Measurements from ENCODE around the gene GRB14. TPM values are rescaled to one million over a fixed set of nuclear protein-coding genes. Genes with fewer than 3 reads are reported as not detected.

The GRB14 gene
- total and polyA plus RNA-seq, 10 of the 15 experiments (the other 5 are each of a cell fraction or from before 2014, with no cell fraction given), result not detected

DNA sequence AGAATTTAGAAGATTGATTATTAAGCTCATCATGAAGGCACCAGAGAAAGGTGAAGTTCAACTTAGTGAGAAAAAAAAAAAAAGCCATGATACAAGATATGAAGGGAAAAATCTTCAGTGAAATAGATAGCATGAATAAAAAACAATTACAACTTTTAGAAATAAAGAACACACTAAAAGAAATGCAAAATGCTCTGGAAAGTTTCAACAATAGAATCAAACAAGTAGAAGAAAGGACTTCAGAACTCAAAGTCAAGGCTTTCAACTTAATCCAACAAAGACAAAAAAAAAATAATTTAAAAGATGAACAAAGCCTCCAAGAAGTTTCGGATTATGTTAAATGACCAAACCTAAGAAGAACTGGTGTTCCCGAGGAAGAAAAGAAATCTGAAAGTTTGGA is 105.5 kb downstream of the GRB14 start:
- H2AFZ ChIP-seq (ENCODE audit: control insufficient read depth, low read depth, low read length), result no peak overlapping the region
- in situ Hi-C loops (cut with MboI) (no loop called here), intact Hi-C loops (cut with micrococcal nuclease; ENCODE audit: unreplicated experiment) (no loop called here)
- no peaks in the 10 kb centered on the region for H3K4me1 ChIP-seq (ENCODE audit: control insufficient read depth, insufficient read depth, low read length)
- ATAC-seq (no peak), DNase-seq (ENCODE audit: low read depth, low spot score) (no peak), FAIRE-seq (no peak)
- no peaks in the 10 kb centered on the region for H3K79me2 ChIP-seq (ENCODE audit: control insufficient read depth, insufficient read depth, low read length)
- H4K20me1 ChIP-seq (ENCODE audit: control insufficient read depth, insufficient read depth), result no peaks in the 10 kb centered on the region
- ChIA-PET POLR2A (no interaction called here), RAD21 (ENCODE audit: unreplicated experiment) (no interaction called here), SMC1A (ENCODE audit: uncharacterized antibody, unreplicated experiment) (no interaction called here), CTCF (no interaction called here)
- H3K27me3 ChIP-seq (replicated peaks in 1 of 2; ENCODE audit: control insufficient read depth in 2 of 2, insufficient read depth in 2 of 2, low read length in 1 of 2), result no peaks in the 10 kb centered on the region
- no peak overlapping the region for H3K4me3 ChIP-seq
- whole genome bisulfite sequencing (ENCODE audit: insufficient coverage, insufficient replicate concordance, low lambda C conversion rate, missing lambda C conversion rate), result 41% methylated on average over 2 of the region's 2 CpGs
- H3K4me2 ChIP-seq (ENCODE audit: control insufficient read depth, insufficient read depth), result no peak overlapping the region
- no peaks in the 10 kb centered on the region for H3K9me3 ChIP-seq (replicated peaks; ENCODE audit: control insufficient read depth, insufficient read depth, low read length)
- no peaks in the 10 kb centered on the region for H3K36me3 ChIP-seq (ENCODE audit: control insufficient read depth in 2 of 2, insufficient read depth in 2 of 2, low read length in 1 of 2)
- no peak overlapping the region for H3K27ac ChIP-seq (ENCODE audit: control insufficient read depth, insufficient read depth)
- BruUV-seq (replicated peaks), result no TSS peak
- TF ChIP-seq NBN (IDR thresholded peaks at IDR 0.05) (no peak), POLR2AphosphoS2 (IDR thresholded peaks at IDR 0.05; ENCODE audit: low read depth, low read length) (no peak), BRCA1 (IDR thresholded peaks at IDR 0.05; ENCODE audit: low read depth, low read length) (no peak), ZNF622 (IDR thresholded peaks at IDR 0.05) (no peak), ZNF384 (IDR thresholded peaks at IDR 0.05; ENCODE audit: borderline replicate concordance, low read depth, low read length) (no peak), CEBPB (IDR thresholded peaks at IDR 0.05; ENCODE audit: borderline replicate concordance in 1 of 2, low read depth in 2 of 2, low read length in 2 of 2) (no peak), MXI1 (IDR thresholded peaks at IDR 0.05; ENCODE audit: low read depth, low read length) (no peak), FOXK2 (IDR thresholded peaks at IDR 0.05) (no peak), MYB (IDR thresholded peaks at IDR 0.05; ENCODE audit: borderline replicate concordance, low read depth, low read length) (no peak), RCOR1 (conservative IDR thresholded peaks at IDR 0.05; ENCODE audit: low read depth, low read length) (no peak), ZBED1 (IDR thresholded peaks at IDR 0.05; ENCODE audit: borderline replicate concordance) (no peak), RFX5 (IDR thresholded peaks at IDR 0.05; ENCODE audit: low read depth, low read length) (no peak)
- TF ChIP-seq, protein P1, sequence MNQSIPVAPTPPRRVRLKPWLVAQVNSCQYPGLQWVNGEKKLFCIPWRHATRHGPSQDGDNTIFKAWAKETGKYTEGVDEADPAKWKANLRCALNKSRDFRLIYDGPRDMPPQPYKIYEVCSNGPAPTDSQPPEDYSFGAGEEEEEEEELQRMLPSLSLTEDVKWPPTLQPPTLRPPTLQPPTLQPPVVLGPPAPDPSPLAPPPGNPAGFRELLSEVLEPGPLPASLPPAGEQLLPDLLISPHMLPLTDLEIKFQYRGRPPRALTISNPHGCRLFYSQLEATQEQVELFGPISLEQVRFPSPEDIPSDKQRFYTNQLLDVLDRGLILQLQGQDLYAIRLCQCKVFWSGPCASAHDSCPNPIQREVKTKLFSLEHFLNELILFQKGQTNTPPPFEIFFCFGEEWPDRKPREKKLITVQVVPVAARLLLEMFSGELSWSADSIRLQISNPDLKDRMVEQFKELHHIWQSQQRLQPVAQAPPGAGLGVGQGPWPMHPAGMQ (IDR thresholded peaks at IDR 0.05; ENCODE audit: borderline replicate concordance), result no peak
- TF ChIP-seq, protein P2, sequence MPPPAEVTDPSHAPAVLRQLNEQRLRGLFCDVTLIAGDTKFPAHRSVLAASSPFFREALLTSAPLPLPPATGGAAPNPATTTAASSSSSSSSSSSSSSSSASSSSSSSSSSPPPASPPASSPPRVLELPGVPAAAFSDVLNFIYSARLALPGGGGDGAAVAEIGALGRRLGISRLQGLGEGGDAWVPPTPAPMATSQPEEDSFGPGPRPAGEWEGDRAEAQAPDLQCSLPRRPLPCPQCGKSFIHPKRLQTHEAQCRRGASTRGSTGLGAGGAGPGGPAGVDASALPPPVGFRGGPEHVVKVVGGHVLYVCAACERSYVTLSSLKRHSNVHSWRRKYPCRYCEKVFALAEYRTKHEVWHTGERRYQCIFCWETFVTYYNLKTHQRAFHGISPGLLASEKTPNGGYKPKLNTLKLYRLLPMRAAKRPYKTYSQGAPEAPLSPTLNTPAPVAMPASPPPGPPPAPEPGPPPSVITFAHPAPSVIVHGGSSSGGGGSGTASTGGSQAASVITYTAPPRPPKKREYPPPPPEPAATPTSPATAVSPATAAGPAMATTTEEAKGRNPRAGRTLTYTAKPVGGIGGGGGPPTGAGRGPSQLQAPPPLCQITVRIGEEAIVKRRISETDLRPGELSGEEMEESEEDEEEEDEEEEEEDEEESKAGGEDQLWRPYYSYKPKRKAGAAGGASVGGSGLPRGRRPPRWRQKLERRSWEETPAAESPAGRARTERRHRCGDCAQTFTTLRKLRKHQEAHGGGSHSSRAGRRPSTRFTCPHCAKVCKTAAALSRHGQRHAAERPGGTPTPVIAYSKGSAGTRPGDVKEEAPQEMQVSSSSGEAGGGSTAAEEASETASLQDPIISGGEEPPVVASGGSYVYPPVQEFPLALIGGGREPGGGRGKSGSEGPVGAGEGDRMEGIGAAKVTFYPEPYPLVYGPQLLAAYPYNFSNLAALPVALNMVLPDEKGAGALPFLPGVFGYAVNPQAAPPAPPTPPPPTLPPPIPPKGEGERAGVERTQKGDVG (CRISPR knock-in tag; IDR thresholded peaks at IDR 0.05), result no peak
- TF ChIP-seq, protein P3, sequence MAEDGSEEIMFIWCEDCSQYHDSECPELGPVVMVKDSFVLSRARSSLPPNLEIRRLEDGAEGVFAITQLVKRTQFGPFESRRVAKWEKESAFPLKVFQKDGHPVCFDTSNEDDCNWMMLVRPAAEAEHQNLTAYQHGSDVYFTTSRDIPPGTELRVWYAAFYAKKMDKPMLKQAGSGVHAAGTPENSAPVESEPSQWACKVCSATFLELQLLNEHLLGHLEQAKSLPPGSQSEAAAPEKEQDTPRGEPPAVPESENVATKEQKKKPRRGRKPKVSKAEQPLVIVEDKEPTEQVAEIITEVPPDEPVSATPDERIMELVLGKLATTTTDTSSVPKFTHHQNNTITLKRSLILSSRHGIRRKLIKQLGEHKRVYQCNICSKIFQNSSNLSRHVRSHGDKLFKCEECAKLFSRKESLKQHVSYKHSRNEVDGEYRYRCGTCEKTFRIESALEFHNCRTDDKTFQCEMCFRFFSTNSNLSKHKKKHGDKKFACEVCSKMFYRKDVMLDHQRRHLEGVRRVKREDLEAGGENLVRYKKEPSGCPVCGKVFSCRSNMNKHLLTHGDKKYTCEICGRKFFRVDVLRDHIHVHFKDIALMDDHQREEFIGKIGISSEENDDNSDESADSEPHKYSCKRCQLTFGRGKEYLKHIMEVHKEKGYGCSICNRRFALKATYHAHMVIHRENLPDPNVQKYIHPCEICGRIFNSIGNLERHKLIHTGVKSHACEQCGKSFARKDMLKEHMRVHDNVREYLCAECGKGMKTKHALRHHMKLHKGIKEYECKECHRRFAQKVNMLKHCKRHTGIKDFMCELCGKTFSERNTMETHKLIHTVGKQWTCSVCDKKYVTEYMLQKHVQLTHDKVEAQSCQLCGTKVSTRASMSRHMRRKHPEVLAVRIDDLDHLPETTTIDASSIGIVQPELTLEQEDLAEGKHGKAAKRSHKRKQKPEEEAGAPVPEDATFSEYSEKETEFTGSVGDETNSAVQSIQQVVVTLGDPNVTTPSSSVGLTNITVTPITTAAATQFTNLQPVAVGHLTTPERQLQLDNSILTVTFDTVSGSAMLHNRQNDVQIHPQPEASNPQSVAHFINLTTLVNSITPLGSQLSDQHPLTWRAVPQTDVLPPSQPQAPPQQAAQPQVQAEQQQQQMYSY (CRISPR knock-in tag; IDR thresholded peaks at IDR 0.05), result no peak
- H3K9ac ChIP-seq (ENCODE audit: control insufficient read depth, insufficient read depth, low read length), result no peak overlapping the region

All from GM12878 (cell line).